HG02943 (cell line): ENCODE data around the gene KCNMA1.
"Not testable (repeated sequence)": the region's sequence is repeated elsewhere in the genome, so short reads cannot be mapped to it uniquely, and the experiment has no call there.

Experiments
- ATAC-seq: cut with Tn5 transposase; IDR thresholded peaks from one replicate; pipeline ENCODE4 v1.9.1; 2021; ENCODE audit warnings: mild to moderate bottlenecking, low read depth, moderate library complexity; ENCODE audit not compliant: unreplicated experiment

The KCNMA1 gene

DNA sequence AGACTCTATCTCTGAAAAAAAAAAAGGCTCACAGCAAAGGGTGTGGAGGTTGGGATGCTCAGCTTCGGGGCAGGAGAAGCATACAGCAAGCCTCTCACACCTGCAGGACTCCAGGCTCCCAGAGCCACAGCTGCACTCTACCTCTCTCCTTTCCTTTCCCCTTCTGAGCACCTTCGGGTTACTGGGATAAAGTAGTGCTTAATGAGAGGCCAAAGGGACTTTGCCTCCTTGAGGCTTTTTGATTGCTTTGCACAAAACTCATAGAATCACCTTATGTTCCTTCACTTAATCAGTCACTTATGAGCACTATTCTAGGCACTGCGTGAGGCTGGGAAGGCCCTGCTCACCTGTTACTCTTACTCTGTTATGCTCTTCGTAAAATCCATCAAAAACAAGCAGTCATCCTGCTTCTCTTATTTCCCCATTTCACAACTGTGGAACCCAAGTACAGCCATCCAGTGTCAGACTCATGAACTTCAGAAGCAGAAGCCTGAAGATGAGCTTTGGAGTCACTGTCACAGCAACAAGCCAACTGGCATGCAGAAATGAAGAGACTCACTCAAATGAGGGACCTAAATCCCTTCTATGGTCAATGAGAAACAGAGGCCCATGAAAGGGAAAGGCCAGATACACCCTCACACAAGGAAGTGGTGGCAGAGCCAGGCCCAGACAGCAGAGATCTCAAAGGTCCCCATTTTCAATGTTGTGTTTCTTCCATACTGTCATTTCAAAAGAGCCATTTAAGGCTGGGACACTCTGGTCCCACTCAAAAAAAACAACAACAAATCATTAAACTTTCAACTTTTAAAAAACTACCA is 205.4 kb downstream of the KCNMA1 start:
- no peak for ATAC-seq

DNA sequence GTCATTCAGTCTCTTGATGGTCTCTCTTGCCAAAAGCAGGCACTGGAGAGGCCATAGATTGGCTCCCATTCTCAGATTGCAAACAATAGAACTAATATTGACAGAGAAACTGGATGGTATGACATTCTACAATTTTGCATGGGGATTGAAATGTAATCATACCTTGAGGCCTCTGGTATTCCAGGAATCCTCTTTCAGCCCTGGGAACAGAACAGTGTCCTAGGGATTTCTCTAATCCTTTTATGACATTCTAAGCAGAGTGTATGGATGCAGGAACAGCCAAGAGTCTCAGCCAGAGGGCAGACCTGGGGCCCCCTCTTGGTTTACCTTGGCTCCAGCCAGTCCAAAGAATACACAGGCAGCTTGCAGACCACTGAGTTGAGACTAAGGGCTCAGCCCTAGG is 206.4 kb downstream of the KCNMA1 start:
- no peak for ATAC-seq

DNA sequence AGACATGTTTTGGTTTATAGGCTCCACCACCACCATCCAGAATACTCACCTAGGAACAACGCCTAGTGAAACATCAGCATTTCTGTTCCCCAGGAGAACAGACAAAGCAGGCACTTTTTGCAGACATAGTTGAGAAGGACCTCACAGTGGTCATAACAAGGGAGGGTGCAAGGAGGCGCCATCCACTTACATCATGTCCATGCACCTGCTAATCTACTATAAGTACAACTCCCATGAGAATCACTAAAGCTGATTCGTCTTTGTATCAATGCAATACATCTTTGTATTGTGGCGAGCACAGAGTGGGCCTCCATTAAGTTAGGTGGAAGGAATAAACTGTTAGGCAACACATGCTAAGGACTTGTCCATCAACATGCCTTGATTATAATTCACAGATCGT is 207.1 kb downstream of the KCNMA1 start:
- ATAC-seq, result no peak

DNA sequence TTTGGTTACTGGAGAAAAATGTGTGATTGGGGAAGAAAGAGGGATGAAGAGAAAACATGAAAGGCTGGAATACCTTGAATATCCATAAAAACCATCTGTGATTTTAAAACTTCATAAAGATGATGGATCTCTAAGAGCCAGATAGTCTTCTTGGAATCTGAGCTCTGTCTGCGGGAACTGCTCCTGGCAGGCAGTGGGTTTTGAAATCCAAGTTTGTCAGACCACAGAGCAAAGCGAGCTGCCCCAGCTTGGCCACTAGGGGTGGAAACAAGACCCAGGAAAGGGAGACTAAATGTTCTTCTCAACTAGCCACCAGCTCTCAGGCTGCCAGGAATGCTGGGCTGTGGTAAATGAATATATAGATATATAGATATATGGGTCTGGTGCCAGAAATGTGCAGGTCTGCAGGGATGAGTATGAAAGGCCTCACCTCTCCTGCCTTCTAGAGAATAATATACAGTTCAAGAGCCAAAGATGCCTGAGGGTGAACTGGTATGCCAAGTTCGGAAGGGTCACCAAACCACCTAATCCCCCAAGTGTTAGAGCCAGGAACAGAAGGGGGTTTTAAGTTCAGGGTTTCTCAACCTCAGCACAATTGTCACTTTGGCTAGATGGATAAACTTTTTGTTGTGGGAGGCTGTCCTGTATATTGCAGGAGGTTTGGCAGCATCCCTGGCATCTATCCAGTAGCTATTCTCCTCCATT is 208.8 kb downstream of the KCNMA1 start:
- no peak for ATAC-seq

DNA sequence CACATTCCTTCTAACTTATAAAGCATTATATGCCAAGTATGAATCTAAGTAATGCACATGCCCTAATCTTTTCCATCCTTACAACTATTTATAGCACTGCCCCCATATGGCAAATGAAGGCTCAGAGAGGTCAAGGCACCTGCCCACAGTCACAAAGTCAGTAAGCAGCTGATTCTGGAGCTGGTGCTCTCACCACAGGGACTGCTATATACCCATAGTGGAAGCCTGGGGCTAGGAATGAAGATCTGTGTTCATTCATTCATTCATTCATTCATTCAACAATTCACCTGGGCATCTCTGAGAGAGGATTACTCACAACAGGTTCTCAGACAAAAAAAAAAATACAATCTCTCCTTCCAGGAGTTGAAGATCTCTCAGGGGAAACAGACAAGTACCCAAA is 213.4 kb downstream of the KCNMA1 start:
- no peak for ATAC-seq

DNA sequence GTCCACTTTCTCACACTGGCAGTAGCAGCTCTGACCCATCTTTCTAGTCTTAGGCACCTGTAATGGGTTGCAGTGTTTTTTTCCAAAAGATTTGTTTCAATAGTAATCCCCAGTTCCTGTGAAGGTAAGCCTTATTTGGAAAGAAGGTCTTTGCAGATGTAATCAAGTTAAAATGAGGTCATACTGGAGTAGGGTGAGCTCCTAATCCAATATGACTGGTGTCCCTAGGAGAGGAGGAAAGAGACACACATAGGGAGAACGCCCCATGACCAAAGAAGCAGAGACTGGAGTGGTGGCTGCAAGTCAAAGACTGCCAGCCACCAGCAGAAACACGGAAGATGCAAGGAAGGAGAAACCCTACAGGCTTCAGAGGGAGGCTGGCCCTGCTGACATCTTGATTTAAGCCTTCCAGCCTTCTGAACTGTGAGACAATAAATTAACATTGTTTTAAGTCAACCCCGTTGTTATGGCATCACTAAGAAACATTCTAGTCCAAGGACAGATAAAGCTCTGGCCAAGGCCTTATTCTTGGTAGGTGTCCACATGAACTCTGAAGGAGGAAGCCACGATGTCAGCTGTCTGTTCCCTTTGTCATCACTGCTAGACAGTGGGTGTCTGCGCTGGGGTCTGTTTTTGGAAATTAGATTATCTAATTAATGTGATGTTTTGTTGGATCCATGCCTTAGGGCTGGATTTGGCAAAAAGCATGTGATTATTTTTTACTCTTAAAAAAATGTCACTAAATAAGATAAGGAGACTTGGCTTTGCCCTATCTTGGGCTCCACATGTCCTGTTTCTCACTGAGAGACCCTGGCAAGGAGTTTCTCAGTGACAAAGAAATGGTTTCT is 214.9 kb downstream of the KCNMA1 start:
- ATAC-seq, result no peak

DNA sequence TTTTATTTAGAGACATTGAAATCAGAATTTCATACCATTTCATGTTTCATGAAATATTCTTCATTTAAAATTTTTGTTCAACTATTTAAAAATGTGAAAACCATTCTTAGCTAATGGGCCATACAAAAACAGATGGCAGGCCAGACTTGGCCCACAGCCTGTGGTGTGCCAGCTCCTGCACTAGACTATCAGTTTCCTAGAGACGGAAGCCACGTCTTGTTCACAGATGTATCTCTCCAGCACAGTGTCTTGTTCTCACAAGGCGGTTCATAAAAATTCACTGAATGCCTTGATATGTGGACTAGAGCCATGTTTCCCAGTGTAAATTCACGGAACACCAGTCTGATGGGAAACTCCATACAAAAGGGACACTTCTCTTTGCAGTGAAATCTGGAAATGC is 216.0 kb downstream of the KCNMA1 start:
- ATAC-seq, result no peak

DNA sequence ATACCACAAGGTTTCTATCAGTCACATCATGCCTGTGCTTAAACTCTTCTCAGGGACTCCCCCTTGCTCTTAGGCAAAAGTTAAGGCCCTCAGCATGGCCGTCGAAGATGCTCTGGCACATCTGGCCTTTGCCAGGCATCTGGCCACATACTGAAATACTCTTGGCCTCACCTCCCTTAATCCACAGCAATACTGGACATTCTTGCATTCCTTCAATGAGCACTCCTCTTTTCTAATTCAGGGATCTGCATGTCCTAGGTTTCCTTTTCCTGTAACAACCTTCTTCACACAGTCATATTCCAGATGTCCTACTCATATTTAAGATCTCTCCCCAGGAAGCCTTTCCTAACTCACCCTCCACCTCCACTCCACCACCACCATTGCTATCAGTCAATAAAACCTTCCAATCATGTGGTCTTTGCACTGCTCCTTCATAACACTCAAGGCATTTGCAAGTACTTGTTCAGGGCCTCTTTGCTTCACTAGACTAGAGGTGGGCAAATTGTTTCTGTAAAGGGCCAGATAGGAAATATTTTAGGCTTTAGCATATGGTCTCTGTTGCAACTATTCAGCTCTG is 216.6 kb downstream of the KCNMA1 start:
- ATAC-seq, result no peak

DNA sequence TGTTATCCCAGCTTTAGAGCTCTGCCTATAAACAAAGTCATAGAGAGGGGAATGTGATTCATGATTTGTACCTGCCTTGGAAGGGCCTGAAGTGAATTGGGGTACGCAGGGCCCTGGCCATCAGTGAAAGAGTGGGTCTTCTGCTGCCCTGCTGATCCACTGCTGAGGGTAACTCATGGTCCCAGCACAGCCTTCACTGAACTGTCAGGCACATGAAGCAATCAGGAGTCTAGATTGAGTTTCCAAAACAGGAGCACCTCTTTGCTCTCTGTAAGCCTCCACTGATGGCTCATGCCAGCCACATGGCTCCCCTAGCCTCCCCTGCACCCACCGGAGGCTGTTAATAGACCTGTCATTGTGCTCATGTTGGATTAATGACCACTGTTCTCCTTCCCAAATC is 217.6 kb downstream of the KCNMA1 start:
- no peak for ATAC-seq

DNA sequence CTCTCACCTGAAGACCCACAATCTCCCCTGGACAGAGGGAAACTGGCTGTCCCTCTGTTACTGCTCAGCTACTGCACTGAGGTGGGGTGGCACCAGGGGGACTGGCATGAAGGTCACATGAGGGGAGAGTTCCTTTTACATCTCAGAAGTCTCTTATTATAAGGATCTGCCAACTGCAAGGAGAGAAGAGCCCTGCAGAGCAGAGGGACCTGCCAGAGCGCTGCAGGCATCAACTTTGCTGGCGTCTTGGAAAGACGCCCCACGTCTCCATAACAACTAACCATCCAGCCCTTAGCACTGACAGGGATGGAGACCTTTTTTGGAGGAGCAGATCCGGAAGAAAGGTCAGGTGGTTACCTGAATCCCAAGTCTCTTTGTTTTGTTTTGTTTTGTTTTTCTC is 218.6 kb downstream of the KCNMA1 start:
- no peak for ATAC-seq

DNA sequence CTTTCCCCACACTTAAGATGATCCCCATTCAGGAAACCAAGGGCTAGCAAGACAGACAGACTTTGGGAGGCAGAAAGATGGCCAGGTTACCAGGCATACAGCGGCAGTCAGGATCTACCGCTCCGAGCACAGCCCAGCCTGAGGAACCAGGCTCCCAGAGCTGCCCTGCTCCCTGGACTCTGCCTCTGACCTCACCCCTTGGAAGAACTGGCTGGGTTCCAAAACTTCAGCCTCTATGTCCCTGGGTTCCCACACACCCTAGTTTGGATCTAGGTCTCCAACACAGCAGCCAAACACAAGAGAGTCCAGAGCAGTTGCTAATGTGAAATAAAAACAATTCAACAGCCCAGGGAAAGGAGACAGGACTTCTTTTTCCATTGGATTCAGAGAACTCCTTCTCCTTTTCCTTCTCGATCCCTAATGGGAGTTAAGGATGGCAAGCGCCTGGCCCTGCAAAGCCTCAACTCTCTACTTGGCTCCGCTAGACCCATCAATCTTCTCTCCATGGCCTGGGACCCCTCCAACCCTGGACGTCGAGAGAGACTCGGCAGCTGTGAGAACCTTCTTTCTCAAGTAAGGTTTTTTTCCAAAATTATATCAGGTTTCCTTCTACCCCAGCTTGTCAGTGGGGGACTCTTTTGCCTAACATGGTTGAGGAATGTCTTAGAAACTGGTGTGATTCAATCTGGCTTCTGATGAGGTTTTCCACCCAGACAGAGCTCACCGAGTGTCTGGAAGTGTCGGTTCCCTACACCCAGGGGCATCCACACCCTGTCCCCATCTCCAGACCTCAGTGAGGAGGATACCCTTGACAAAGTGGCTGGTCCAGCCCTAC is 219.6 kb downstream of the KCNMA1 start:
- ATAC-seq, result no peak

DNA sequence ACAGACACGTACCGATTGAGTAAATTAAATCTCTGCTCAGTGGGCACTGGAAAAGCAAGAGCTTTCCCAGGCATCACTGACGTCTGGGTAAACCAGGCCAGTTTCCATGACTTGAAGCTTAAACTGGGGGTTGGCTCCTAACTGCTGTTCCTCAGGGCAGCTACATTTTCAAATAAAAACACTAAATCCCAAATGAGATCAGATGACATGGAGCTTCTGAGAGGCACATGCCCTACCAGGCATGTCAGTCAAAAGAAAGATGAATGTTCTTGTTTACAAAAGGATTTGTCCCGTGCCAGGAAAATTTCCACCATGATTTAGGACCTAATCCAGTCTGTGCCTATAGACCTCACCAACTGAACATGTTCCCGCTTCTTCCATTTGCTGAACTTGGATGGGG is 220.2 kb downstream of the KCNMA1 start:
- ATAC-seq, result no peak

DNA sequence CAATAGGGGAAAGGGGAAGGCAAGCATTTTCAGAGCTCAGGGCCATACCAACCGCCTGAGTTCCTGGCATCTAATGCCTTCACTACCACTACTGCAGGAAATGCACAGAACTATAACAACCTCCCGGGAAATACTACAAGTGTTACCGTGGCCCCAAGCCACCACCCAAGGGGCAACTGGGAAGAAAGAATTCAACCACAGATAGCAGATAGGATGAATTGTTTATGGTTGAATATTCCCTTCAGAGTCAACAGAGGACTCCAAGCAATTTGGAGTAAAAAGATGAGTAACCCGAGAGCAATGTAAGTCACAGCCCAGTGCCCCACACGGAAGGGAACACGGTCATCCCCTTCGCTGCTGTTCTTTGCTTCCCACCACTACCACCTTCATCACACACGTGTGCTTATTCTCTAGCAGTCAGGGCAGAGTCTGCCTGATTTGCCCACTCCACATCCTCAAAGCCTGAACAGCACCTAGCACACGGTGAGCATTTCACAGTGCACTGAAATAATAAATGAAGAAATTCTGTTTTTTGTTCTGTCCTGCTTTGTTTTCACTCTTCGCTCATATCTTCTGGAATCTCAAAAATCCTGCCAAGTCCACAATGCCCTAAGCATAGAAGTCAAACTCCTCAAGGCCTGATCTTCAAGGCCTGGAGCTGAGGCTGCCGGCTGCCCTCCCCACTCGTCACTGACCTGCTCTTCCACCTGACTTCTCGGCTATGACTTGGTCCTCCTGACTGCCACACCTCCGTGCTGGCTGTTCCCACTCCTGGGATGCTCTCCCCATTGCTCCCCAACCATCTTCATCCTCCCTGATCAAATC is 221.1 kb downstream of the KCNMA1 start:
- ATAC-seq, result no peak

DNA sequence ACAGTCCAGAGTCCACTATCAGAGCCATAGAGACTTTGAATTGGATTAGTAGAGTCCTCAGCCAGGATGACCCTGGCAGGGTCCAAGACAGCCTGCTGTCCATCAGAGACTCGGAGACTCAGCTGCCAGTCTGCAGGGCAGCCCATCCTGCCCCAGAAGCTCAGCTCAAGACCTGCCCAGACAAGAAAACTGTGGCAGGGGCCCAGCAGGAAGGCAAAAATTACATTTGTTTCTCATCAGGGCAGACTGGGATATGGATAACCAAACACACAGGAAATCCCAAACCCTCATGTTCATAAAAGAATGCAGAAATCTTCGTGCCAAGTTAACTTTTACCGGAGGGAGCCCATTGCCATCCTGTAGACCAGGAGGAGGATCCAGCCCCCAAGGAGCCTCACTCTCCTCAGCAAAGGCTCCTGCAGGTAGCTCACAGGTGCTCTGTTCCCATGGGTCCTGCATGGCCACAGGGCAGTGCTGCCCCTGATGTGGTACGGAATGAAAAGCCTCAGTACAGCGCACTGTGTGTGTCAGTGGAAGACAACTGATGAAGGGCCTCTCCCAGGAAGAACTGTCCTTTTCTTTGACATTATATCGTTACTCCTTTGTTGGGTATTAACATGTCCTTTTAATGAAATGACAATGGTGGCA is 222.2 kb downstream of the KCNMA1 start:
- ATAC-seq, result no peak

DNA sequence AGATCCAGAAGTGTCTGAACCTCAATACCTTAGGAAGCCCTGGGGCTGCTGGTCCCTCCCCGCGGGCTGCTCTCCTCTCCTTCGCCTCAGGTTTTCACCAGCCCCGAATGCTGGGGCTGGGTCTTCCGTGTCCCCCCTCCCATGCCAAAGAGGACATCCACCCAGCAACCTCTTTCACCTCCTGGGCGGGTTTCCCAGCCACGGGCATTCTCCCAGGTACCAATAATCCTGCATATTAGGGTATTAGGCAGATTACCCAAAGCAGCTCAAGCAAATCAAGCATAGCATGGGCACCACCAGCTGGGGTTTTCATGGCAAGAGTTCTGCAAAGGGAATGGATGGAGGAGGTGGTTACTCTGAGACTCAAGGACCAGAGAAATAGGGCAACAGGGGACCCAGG is 224.4 kb downstream of the KCNMA1 start:
- no peak for ATAC-seq

DNA sequence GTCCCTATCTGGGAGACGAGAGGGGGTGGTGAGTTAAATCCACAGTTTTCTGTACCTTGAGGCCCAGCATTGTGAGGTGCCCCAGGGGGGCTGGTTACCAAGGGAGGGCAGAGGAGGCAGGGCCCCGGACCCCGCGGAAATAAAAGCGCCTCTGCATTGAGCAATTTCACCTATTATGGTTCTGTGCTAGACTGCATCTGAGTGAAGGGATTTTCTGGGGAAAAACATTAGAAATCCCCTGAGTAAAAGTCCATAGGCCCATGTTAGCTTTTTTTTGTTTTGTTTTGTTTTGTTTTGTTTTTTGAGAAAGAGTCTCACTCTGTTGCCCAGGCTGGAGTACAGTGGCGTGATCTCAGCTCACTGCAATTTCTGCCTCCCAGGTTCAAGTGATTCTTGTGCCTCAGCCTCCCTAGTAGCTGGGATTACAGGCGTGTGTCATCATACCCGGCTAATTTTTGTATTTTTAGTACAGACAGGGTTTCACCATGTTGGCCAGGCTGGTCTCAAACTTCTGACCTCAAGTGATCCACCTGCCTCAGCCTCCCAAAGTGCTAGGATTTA is 225.0 kb downstream of the KCNMA1 start:
- not testable (repeated sequence) for ATAC-seq

DNA sequence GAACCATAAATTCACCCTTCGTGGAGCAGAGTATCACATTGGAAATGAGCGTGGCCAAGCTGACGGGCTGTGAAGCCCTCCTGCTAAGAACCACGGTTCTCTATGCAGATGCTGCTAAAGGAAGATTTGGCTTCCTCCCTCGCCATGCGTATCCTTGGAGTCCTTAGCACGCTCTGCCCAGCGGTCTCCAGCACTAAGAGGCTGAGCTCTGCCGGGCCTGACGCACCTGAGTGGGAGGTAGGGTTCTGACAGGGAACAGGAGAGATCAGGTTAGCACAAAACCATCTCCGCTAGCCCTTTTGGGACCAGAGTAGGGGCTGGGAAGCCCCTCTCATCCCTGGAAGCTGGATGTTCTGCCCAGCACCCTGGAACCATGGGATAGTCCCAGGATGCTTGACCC is 225.8 kb downstream of the KCNMA1 start:
- no peak for ATAC-seq

DNA sequence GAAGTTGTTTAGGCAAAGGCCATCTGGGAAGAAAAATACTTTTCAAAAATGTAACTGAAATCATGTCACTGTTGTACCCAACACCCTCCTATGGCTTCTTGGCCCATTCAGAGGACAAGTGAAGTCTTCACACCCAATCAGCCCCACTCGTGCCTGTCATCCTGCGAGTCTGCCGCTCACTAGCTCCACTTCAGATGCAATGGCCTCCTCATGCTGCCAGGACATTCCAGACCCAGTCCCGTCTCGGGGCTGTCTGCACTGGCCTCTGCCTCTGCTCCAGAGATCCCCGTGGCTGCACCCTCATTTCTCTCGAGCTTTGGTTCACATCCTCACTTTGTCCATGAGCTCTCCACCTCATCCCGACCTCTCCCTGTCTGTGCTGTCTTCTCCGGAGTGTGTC is 227.1 kb downstream of the KCNMA1 start:
- no peak for ATAC-seq
